K562 treated with DMSO at 1 percent for 48 hours (cell line): Measurements from ENCODE around the gene LNPEP. TPM values are rescaled to one million over a fixed set of nuclear protein-coding genes. Genes with fewer than 3 reads are reported as not detected.

ENCODE experiments used
- total RNA-seq: library from RNA; unstranded; fragments of 300-600 nt; gene quantifications from 2 replicates; pipeline ENCODE4 v1.2.3, GENCODE V29; 2022; ENCODE audit warnings: low replicate concordance; ENCODE audit errors: extremely low read depth

The LNPEP gene
- not detected in 2 replicates for total RNA-seq

DNA sequence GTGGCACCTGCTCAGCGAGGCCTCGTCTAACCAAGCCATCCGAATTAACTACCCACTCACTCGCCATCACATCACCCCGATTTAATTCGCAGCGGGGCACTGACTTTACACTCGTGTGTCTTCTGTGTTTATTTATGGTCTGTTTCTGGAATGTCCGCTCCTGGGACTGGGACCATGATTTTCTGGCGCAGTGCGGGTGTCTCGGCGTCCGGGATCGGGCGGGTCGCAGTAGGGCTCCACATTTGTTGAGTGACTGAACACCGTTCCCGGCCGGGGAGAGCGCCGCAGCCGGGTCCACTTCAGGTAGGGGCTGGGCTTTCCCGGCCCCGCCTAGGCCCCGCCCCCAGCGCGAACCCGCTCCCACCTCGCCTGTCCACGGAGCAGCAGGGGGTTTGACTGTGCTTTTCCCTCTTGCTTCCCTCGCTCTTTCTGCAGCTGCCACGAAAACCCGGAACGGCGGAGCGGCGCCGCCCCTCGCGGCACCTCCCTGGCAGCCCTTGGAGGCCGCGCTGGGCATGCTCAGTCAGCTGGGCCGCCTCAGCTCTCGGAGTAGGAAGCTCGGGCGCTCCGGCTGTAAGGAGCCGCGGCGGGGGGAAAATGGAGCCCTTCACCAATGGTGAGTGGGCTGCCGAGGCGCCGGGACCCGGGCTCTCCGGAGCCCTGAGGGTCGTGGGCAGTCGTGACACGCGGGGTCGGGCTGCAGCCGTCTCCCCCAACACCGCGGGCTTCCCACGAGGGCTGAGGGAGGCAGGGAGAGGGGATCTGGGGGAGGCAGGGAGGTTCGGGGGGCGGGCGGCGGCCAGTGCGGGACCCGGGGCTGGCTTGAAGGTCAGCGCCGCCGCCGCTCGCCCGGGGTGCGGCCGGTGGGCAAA is at the start of gene LNPEP:
Gene LNPEP, plus strand, starts transcription at position 522 of the 872 bp plus-strand sequence. Its CDS starts 76 bp downstream, at position 598.

Other genes with a start within 250 kb of the LNPEP start
- not detected in 2 replicates for gene ERAP1, start 128.1 kb upstream of the LNPEP start, total RNA-seq
- not detected in 2 replicates for gene ERAP2, start 59.6 kb upstream of the LNPEP start, total RNA-seq
- gene LIX1, start 206.5 kb downstream of the LNPEP start, total RNA-seq = not detected in 2 replicates
- not detected in 2 replicates for gene RIOK2, start 247.2 kb downstream of the LNPEP start, total RNA-seq